AG09319 (cell line): Measurements from ENCODE around the gene LRRC4C.
"Not testable (repeated sequence)": the region's sequence is repeated elsewhere in the genome, so short reads cannot be mapped to it uniquely, and the experiment has no call there.

ENCODE experiments used
- DNase-seq: peaks from one replicate; pipeline ENCODE4 v3.0.0-alpha.2; 2010; ENCODE audit warnings: low read depth; ENCODE audit errors: extremely low read depth
- CTCF ChIP-seq: IDR thresholded peaks from 2 replicates; pipeline ENCODE4 v1.5.1; 2011; ENCODE audit warnings: low read depth, mild to moderate bottlenecking, inconsistent platforms, low read length, moderate library complexity

The LRRC4C gene

GRCh38 chr11:40178470-40178869 lies 1281.0 kb downstream of the LRRC4C start:
- no peak for TF ChIP-seq CTCF

GRCh38 chr11:40175980-40176379 lies 1283.5 kb downstream of the LRRC4C start:
- TF ChIP-seq CTCF = no peak

More at GRCh38 chr11:40178470-40178869, 1281.0 kb downstream of the LRRC4C start:
- no peak for DNase-seq

GRCh38 chr11:40170078-40170477 lies 1289.4 kb downstream of the LRRC4C start:
- TF ChIP-seq CTCF = no peak
- no peak for DNase-seq

More at GRCh38 chr11:40175980-40176379, 1283.5 kb downstream of the LRRC4C start:
- DNase-seq = no peak

- no peak for TF ChIP-seq CTCF
- DNase-seq = no peak
Measured at GRCh38 chr11:40168414-40168813, 1291.0 kb downstream of the LRRC4C start.

- not testable (repeated sequence) for DNase-seq
Measured at GRCh38 chr11:40167805-40168204, 1291.6 kb downstream of the LRRC4C start.

GRCh38 chr11:40166892-40167291 lies 1292.6 kb downstream of the LRRC4C start:
- no peak for DNase-seq
- no peak for TF ChIP-seq CTCF

- no peak for DNase-seq
- no peak for TF ChIP-seq CTCF
Measured at GRCh38 chr11:40162901-40163883, 1296.3 kb downstream of the LRRC4C start.
